HG03095 (cell line): ENCODE results near the gene ZNF445.
"Not testable (repeated sequence)": the region's sequence is repeated elsewhere in the genome, so short reads cannot be mapped to it uniquely, and the experiment has no call there.

ENCODE experiments used
- ATAC-seq: cut with Tn5 transposase; IDR thresholded peaks from one replicate; pipeline ENCODE4 v1.9.1; 2021; ENCODE audit warnings: moderate library complexity; ENCODE audit not compliant: unreplicated experiment

ZNF445 gene

GRCh38 chr3:44436181-44436580, 41.3 kb downstream of the ZNF445 start:
- no peak for ATAC-seq

GRCh38 chr3:44434834-44435510, 42.5 kb downstream of the ZNF445 start:
- no peak for ATAC-seq

- ATAC-seq: no peak
These were observed 47.0 kb downstream of the ZNF445 start for GRCh38 chr3:44430466-44430865.

- no peak for ATAC-seq
These were observed 48.0 kb downstream of the ZNF445 start for GRCh38 chr3:44429459-44429858.

- no peak for ATAC-seq
These were observed 48.6 kb downstream of the ZNF445 start for GRCh38 chr3:44428910-44429309.

- no peak for ATAC-seq
These were observed 49.8 kb downstream of the ZNF445 start for GRCh38 chr3:44427683-44428082.

- ATAC-seq: no peak
These were observed 52.7 kb downstream of the ZNF445 start for GRCh38 chr3:44424758-44425157.

- ATAC-seq: no peak
These were observed 56.2 kb downstream of the ZNF445 start for GRCh38 chr3:44421280-44421679.

- ATAC-seq: no peak
These were observed 56.8 kb downstream of the ZNF445 start for GRCh38 chr3:44420676-44421075.

GRCh38 chr3:44419923-44420650, 57.4 kb downstream of the ZNF445 start:
- no peak for ATAC-seq

GRCh38 chr3:44419116-44419922, 58.2 kb downstream of the ZNF445 start:
- ATAC-seq: no peak

GRCh38 chr3:44418549-44418948, 58.9 kb downstream of the ZNF445 start:
- ATAC-seq: no peak

- not testable (repeated sequence) for ATAC-seq
These were observed 59.4 kb downstream of the ZNF445 start for GRCh38 chr3:44418118-44418517.

- no peak for ATAC-seq
These were observed 61.1 kb downstream of the ZNF445 start for GRCh38 chr3:44416031-44417030.

- no peak for ATAC-seq
These were observed 62.0 kb downstream of the ZNF445 start for GRCh38 chr3:44415421-44415820.

GRCh38 chr3:44414517-44415090, 62.9 kb downstream of the ZNF445 start:
- ATAC-seq: no peak

GRCh38 chr3:44412365-44412764, 65.1 kb downstream of the ZNF445 start:
- no peak for ATAC-seq

GRCh38 chr3:44411031-44411645, 66.3 kb downstream of the ZNF445 start:
- no peak for ATAC-seq

- ATAC-seq: no peak
These were observed 67.6 kb downstream of the ZNF445 start for GRCh38 chr3:44409640-44410410.
